Thyroid gland (tissue), 4 donors: ENCODE data around the gene CTNNA3.
"Not testable (repeated sequence)": the region's sequence is repeated elsewhere in the genome, so short reads cannot be mapped to it uniquely, and the experiment has no call there.

Source experiments
- POLR2A ChIP-seq, 2 donors: fragments of 450-650 bp; IDR thresholded peaks; one replicate each; pipeline ENCODE4 v1.6.1; 2017; ENCODE audit warnings: antibody characterized with exemption in 2 of 2, mild to moderate bottlenecking in 2 of 2, moderate library complexity in 1 of 2
- TF ChIP-seq, protein P1 (sequence below), 6 experiments: fragments of 200-600 bp in 3 of 6; fragments of 450-650 bp in 3 of 6; sonication (generic) in 3 of 6; IDR thresholded peaks; one replicate each; pipeline ENCODE4 v1.5.1; 2016 to 2019; ENCODE audit warnings: antibody characterized with exemption in 6 of 6, mild to moderate bottlenecking in 2 of 6, inconsistent platforms in 1 of 6, moderate library complexity in 1 of 6

DNA sequence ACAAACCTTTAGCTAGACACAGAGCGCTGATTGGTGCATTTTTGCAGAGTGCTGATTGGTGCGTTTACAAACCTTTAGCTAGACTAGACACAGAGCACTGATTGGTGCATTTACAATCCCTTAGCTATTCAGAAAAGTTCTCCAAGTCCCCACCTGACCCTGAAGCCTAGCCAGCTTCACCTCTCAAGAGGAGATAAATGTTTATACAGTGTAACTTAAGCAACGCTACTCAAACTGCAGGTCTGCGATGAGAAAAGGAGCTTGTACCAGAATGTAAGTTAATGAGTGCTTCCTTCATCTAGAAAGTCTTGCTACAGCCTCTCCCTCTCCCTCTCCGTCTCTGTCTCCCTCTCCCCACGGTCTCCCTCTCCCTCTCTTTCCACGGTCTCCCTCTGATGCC lies 5.5 kb downstream of the CTNNA3 start:
- TF ChIP-seq, protein P1, sequence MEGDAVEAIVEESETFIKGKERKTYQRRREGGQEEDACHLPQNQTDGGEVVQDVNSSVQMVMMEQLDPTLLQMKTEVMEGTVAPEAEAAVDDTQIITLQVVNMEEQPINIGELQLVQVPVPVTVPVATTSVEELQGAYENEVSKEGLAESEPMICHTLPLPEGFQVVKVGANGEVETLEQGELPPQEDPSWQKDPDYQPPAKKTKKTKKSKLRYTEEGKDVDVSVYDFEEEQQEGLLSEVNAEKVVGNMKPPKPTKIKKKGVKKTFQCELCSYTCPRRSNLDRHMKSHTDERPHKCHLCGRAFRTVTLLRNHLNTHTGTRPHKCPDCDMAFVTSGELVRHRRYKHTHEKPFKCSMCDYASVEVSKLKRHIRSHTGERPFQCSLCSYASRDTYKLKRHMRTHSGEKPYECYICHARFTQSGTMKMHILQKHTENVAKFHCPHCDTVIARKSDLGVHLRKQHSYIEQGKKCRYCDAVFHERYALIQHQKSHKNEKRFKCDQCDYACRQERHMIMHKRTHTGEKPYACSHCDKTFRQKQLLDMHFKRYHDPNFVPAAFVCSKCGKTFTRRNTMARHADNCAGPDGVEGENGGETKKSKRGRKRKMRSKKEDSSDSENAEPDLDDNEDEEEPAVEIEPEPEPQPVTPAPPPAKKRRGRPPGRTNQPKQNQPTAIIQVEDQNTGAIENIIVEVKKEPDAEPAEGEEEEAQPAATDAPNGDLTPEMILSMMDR (IDR thresholded peaks at IDR 0.05), result not testable (repeated sequence)
- not testable (repeated sequence) for TF ChIP-seq POLR2A (IDR thresholded peaks at IDR 0.05)
